Globus pallidus (tissue), 1 donor: ENCODE results near the gene RSBN1L.
A peak's percentile ranks its signal among the peaks of the same experiment; 100 is the strongest.
"Not testable (repeated sequence)": the region's sequence is repeated elsewhere in the genome, so short reads cannot be mapped to it uniquely, and the experiment has no call there.

Experiments used
- DNase-seq: peaks from one replicate; pipeline ENCODE4 v3.0.0-alpha.2; 2015; ENCODE audit warnings: low spot score

The RSBN1L gene

GRCh38 chr7:77770316-77770715 lies 74.1 kb downstream of the RSBN1L start:
- no peak for DNase-seq

DNA sequence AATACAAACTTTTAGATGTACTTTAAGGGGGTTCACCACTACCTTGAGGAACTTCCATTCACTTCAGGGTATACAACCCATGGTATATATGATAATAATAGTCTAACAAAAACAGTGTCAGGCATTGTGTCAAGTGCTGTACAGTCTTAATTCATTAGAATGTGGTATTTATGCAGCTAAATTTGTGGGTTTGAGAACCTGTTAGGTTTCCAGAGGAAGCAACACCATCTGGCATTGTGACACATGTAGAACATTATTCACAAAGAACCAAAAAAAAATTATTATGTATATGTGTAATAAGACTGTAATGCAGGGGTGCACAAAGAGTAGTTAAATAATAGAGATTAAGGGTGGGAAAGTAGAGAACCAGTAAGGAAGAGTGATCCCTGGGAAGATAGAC lies 75.6 kb downstream of the RSBN1L start:
- DNase-seq, result no peak

DNA sequence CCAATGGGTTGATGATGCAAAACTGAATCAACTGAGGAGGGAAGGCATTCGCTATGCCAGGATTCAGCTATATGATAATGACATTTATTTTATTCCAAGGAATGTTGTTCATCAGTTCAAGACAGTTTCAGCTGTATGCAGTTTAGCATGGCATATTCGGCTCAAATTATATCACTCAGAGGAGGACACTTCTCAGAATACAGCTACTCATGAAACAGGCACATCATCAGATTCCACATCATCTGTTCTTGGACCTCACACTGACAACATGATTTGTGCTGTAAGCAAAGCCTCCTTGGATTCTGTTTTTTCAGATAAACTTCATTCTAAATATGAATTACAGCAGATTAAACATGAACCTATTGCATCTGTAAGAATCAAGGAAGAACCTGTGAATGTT lies 82.3 kb downstream of the RSBN1L start:
- no peak for DNase-seq

GRCh38 chr7:77782383-77782782 lies 86.1 kb downstream of the RSBN1L start:
- no peak for DNase-seq

GRCh38 chr7:77783111-77783510 lies 86.9 kb downstream of the RSBN1L start:
- DNase-seq, result no peak

GRCh38 chr7:77783545-77783944 lies 87.3 kb downstream of the RSBN1L start:
- DNase-seq, result no peak

DNA sequence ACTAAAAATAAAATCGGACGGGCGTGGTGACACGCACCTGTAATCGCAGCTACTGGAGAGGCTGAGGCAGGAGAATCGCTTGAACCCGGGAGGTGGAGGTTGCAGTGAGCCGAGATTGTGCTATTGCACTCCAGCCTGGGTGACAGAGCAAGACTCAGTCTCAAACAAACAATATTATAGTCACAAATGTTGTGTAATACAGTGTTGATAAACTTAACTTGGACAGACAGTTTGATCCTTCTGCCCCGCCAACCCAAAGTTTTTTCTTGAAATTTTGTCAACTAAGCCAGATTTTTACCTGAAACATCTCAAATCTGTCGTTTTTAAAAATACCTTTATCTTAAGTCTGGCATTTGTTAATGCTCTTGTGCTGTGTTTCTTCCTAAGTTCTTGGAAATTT lies 88.2 kb downstream of the RSBN1L start:
- not testable (repeated sequence) for DNase-seq

DNA sequence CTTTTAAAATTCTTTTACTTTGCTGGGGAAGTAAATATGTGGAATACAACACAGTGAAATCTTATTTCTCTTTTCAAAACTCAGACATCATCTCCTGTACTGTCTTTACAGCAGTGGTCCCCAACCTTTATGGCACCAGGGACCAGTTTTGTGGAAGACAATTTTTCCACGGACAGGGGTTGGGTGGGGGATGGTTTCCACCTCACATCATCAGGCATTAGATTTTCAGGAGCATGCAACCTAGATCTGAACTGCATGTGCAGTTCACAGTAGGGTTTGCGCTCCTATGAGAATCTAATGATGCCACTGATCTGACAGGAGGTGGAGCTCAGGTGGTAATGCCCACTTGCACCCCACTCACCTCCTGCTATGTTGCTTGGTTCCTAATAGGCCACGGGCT lies 89.8 kb downstream of the RSBN1L start:
- DNase-seq, result no peak

DNA sequence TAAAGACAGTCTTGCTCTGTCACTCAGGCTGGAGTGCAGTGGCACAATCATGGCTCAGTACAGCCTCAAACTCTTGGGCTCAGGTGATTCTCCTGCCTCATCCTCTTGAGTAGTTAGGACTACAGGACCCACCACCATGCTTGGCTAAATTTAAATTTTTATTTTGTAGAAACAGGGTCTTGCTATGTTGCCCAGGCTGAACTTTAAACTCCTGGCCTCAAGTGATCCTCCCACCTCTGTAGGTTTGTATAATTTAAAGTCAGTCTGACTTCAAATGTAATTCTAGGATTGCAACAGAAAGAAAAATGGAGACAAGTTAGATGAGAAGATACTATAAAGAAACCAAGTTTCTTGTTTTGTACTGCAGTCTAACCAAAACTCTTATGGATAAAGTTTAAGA lies 90.5 kb downstream of the RSBN1L start:
- DNase-seq, result no peak

GRCh38 chr7:77788327-77788902 lies 92.2 kb downstream of the RSBN1L start:
- no peak for DNase-seq

DNA sequence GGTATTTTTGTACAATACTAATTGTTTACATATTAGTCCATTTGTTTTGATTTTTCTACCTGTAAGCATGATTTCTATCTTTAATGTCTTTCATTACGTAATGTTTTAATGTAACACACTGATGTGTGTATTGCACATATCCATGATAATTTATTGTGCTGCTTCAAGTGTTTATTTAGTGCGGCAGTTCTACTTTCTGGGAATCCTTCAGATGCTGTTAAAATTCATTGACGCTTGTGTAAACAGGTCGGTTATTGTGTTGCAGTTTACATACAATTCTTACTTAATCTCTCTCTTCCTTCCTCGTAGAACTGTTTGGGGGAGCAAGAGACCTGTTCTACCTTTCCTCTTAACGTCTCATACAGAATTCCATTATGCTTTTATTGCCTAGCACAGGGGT lies 95.1 kb downstream of the RSBN1L start:
- DNase-seq, result no peak

GRCh38 chr7:77791956-77792355 lies 95.7 kb downstream of the RSBN1L start:
- no peak for DNase-seq

- no peak for DNase-seq
Measured at GRCh38 chr7:77794000-77794399, 97.7 kb downstream of the RSBN1L start.

DNA sequence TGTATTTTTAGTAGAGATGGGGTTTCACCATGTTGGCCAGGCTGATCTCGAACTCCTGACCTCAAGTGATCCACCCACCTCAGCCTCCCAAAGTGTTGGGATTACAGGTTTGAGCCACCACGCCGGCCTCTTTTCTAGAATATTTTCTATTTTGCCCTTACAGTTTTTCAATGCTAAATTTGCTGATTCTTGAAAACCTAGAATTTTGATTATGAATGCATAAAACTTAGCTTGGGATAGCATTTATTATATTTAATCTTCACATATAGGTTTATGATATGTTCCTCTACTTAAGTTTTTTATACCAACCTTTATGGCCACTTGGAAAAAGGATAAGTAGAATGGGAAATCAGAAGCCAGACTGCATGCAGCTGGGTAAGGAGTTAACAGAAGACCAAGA lies 99.8 kb downstream of the RSBN1L start:
- no peak for DNase-seq

GRCh38 chr7:77796960-77797359 lies 100.7 kb downstream of the RSBN1L start:
- DNase-seq, result no peak

GRCh38 chr7:77797734-77798393 lies 101.6 kb downstream of the RSBN1L start:
- no peak for DNase-seq

DNA sequence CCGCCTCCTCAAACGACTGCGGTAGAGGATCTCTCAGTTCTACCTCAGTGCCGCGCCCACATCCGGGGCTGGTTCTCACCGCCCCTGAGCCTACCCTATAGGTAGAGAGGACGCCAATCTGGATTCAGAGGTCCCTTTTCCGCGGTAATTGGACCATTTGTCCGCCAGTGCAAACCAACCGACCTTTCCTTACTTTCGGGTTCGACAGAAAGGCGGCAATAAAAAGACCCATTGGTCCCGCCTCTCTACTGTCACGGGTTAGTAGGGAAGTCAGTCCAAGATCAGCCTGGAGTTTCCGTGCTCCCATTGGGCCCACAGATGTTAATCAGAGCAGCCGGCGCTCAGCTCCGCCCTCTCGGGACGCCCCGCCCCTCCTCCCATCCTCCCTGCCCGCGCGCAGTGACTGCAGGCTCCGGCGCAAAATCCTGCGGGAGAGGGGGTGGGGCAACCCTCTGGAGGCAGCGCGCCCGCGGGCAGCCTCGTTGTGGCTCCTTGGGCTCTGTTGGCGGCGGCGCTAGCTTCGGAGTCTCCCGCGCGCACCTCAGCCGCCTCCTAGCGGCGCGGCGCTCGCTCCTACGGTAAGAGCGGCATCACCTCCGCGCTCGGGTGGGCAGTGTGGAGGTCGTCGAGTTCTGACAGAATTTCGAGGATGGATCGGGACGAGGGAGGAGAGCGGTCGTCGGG lies 102.3 kb downstream of the RSBN1L start, which contains the start of the genes PHTF2 and TMEM60:
Gene PHTF2, plus strand, starts transcription at position 380 of the 684 bp plus-strand sequence.
Gene TMEM60, minus strand, starts transcription at position 41 of the 684 bp plus-strand sequence. CDS start 4,061 bp downstream, outside the sequence.
- peak; percentile 100 for DNase-seq

DNA sequence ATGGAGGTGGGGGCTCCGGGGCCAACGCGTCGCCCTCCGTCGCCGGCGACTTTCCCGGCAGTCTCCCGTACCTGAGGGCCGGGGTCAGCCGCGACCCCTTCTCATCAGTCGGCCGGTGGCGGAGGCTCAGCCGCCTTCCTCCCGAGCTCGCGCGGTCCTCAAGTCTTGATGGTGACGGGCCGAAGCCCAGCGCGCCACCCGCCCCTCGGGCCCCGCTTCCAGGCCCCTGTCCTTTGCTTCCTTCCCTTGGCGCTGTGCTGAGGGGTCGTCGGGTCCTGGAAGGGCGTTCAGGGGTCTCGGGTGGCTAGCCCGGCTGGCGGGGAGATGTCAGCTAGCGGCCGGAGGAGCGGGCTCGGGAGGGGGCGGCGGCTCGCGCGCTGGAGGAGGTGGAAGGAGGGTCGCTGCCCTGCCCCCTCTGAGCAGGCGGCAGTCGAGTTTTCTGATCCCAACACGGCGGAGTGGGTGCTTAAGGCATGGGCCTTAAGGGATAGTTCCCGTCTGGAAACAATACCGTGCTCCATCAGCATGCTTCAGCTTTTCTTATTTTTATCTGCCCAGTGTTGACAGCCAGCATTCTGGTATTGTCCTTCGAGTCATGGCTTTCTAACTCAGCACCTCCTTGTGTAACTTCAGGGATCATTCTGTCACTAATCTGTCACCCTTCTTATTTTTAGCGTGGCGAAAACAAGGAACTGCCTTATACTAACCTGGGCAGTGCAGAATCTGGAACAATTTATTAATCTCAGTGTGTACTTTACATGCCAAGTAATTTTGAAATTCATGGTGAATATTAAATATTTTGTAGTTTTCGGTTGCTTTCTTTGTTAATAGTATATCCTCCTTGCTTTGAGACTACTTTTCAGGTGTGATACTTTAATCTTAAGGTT lies 103.1 kb downstream of the RSBN1L start:
- DNase-seq, result peak; percentile 46

DNA sequence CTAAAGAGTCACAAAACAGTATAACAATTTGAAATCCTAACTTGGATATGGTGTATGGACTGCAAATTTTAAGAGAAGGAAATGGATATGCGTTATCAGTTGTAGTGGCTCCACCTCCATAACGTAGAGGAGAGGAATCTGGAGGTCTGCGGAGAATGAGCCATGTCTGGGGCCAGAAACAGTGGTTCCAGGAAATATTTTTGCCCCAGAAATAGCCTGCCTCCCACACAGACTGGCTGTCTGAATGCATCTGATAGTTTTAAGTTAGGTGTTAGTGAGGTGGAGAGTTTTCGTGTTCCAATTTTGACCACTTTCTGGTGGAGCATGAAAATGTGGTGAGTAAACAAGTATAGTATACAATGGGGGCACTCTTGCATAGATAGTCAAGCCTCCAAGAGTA lies 103.9 kb downstream of the RSBN1L start:
- no peak for DNase-seq

GRCh38 chr7:77800730-77801129 lies 104.5 kb downstream of the RSBN1L start:
- DNase-seq, result no peak

DNA sequence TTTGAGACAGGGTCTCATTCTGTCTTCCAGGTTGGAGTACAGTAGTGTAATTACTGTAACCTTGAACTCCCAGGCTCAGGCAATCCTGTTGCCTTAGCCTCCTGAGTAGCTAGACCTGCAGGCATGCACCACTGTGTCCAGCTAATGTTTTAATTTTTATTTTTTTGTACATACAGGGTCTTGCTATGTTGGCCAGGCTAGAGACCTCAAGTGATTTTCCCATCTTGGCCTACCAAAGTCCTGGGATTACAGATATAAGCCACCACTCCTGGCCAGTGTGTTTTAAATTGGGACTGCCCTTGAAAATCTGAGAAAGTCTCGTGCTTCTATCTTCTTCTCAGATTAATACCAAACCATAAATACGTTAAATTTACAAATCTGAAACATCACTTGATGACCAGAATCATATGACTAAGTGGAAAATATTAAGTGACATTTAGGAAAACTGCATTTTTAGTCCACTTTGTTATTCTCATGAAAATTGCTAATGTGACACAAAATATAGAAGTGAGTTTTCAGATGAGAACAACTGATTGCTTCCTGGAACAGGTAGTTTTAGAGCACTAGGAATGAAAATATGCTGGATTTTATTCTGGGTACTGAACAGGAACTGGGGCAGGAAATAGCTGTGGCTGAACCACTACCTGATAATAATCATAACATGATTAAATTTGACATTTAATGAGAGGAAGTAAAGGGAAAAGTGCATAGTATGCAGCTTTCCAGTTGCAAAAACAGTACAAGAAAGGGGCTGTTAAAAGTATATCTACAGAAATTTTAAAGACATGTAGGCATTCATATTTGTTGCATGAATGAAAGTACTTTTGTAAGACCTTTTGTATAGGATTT lies 106.5 kb downstream of the RSBN1L start:
- DNase-seq, result no peak
